Esophagus muscularis mucosa (tissue), 4 donors: ENCODE results near the gene ATL2.

Source experiments
- CTCF ChIP-seq, 3 experiments: fragments of 200-600 bp in 2 of 3; fragments of 450-650 bp in 1 of 3; sonication (generic) in 2 of 3; IDR thresholded peaks; one replicate each; pipeline ENCODE4 v1.5.1; 2017 to 2019; ENCODE audit warnings: antibody characterized with exemption in 3 of 3, mild to moderate bottlenecking in 2 of 3, moderate library complexity in 1 of 3
- EP300 ChIP-seq: sonication (generic); formaldehyde crosslinking; IDR thresholded peaks from one replicate; pipeline ENCODE4 v1.6.1; 2017; ENCODE audit warnings: antibody characterized with exemption
- POLR2A ChIP-seq: fragments of 450-650 bp; IDR thresholded peaks from one replicate; pipeline ENCODE4 v1.6.1; 2017; ENCODE audit warnings: antibody characterized with exemption, moderate library complexity, mild to moderate bottlenecking, low read depth
- POLR2AphosphoS5 ChIP-seq, 2 donors: sonication (generic); formaldehyde crosslinking; IDR thresholded peaks; one replicate each; pipeline ENCODE4 v1.6.1; 2017; ENCODE audit warnings: antibody characterized with exemption in 2 of 2

GRCh38 chr2:38405917-38406596 lies 29.0 kb upstream of the ATL2 start:
- no peak for TF ChIP-seq CTCF (IDR thresholded peaks at IDR 0.05)
- no peak for TF ChIP-seq EP300
- no peak for TF ChIP-seq POLR2AphosphoS5 (IDR thresholded peaks at IDR 0.05)
- TF ChIP-seq POLR2A = no peak
